MV-4-11 (cell line): ENCODE measurements around the gene CCDC167.

Experiments used
- DNase-seq: peaks from one replicate; lab custom pipeline; 2025; lab: John Stamatoyannopoulos, UW

Gene CCDC167

DNA sequence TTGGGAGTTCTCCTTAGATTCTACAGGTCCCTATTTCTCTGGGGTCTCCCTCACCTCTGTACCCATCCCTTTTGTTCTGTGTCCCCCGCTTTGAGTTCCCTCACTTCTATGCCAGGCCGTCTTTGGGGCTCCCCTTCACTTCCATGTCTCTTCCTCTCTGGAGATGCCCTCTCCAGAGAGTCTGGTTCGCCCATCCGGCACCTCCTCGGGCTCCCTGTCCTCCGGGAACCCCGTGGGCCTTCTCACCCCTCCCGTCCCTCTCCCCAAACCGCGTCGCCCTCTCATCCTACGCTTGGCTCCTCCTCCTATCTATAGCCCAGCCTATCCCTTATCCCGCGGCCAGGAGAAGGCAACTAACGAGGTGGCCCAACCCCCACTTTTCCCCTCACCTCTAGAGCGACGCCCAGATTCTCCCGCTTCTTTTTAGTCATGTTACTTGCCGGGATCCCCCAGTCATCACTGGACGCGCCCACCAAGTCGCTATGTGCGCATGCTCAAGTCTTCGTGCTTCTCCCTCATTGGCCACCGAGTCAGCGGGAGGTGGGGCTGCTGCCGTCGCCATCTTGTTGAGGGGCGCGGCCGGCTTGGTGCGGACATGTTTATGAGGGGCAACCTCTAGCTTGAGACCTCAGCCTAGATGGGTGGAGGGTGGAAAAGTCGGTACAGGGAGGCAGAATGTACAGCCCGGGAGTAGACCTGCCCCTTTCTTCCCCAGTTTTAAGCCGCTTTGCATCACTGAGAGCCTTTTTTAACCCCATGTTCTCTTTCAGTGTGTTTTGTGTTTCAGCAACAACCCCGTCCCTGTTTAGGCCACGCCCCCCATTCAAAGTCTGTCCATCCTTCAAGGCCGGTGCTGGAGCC, at the start of gene CCDC167:
TSS of gene CCDC167 (minus strand) at position 461 of the 861 bp plus-strand sequence. CDS start at position 431, 30 bp downstream.
- DNase-seq, result peak; percentile 93

DNA sequence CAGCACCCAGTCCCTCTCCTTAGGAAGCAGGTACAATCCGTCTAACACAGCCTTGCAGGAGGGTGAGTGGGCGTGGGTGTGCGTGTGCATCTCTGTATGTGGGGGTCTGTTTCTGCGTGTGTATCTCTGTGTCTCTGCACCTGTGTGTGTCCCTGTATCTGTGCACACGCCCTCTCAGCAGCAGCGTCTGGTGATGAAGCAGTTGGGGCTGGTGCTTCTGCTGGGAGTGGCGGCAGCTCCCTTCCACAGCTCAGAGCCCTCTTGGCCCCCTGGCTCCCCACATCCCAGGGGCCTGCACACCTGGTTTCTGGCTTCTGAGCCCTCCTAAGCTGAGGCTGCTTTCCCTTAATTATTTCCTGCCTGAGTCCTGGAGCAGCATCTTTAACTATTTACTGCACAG, 49.5 kb upstream of the CCDC167 start:
- no peak for DNase-seq

DNA sequence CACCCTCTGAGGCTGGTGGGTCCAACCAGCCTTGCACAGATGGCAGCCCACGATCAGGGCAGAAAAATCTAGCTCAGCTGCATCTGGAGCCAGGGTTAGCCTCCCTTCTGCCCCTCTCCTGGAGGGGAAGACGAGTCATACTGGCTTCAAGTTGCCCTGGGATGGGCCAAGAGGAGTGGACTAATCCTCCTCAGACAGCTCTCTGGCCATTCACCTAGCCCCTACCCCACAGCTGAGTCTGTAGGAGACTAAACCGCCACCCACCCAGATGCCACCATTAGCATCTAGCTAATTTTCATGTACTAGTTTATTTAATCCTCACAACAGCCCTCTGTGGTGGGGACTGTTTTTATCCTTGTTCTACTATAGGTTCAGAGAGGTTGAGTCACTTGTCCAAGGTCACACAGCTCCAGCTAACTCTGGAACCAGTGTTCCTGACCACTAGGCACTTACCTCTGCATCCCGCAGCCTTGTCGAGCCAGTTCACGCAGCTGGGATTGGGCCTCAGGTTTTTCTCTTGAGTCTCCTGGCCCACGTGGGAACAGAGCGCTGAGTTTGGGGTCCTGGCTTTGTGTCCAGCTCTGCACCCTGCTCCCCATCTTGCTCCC, 48.5 kb upstream of the CCDC167 start:
- DNase-seq, result no peak

- no peak for DNase-seq
Observed at GRCh38 chr6:37547564-37548061, 47.9 kb upstream of the CCDC167 start.

DNA sequence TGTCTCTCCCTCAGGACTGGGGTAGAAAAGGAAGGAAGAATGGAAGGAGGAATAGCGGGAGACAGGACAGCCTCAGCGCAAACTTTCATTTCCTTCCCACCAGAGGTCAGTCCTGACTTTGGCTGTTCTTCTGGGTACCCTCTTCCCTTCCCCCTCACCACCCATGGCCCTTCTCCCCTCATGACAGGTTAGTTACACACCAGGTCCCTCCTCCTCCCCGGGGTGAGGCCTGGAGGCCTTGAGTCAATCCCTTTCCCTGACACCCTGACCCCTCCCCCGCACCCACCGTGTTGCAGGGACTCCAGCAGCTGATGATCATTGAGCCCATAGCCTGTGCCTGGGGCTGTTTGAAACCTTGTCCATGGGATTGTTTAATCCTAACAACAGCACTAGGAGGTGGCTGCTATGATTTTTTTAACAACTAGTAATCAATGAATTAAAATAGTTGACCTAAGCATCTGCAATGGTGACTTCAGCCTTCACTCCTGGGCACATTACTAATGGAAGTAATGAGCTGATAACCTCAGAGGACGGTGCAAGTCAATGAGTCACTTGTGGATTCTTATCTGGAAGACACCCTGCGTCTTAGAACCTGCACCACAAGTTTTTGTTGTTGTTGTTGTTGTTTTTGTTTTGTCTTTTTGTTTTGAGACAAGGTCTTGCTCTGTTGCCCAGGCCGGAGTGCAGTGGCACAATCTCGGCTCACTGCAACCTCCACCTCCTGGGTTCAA, 46.6 kb upstream of the CCDC167 start:
- DNase-seq, result no peak

GRCh38 chr6:37544530-37544929, 44.8 kb upstream of the CCDC167 start:
- DNase-seq, result no peak

DNA sequence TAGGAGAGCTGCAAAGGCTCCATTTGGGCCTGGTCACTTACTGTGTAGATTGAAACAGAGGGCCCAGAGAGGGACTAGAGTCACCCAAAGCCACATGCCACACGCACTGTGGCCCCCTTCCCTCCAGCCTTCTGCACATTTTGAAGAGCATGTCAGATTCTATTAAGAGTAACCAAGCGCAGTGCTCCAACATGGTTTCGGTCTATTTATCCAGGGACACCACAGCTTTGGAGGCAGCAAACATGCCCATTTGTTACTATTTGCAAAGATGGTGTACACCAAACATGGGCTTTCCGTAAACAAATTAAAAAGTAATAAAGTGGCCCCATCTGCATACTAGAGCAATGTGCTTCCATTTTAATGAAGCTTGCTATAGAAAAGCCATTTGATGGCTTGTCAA, 43.7 kb upstream of the CCDC167 start:
- no peak for DNase-seq

- no peak for DNase-seq
Observed at GRCh38 chr6:37541346-37541745, 41.7 kb upstream of the CCDC167 start.

DNA sequence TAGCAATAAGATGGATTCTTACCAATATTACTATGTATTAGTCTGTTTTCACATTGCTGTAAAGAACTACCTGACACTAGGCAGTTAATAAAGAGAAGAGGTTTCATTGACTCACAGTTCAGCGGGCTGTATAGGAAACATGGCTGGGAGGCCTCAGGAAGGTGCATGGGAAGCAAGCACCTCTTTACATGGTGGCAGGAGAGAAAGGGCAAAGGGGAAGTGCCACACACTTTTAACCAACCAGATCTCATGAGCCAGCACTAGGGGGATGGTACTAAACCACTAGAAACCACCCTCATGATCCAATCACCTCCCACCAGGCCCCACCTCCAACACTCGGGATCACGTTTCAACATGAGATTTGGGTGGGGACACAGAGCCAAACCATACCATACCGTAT, 40.7 kb upstream of the CCDC167 start:
- no peak for DNase-seq

DNA sequence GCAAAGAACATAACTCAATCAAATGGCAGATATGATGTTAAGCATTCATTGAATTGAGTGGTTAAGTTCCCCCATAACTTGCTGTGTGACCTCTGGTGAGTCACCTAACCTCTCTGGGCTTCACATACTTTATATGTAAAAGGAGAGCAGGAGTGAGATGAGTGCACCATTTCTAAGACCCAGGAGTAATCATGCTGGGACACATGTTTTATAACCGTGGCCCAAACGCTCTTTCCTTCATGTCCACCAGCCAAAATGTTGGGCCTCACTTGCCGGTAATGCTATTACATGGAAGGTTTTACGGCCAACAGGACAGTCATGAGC, 40.3 kb upstream of the CCDC167 start:
- no peak for DNase-seq

DNA sequence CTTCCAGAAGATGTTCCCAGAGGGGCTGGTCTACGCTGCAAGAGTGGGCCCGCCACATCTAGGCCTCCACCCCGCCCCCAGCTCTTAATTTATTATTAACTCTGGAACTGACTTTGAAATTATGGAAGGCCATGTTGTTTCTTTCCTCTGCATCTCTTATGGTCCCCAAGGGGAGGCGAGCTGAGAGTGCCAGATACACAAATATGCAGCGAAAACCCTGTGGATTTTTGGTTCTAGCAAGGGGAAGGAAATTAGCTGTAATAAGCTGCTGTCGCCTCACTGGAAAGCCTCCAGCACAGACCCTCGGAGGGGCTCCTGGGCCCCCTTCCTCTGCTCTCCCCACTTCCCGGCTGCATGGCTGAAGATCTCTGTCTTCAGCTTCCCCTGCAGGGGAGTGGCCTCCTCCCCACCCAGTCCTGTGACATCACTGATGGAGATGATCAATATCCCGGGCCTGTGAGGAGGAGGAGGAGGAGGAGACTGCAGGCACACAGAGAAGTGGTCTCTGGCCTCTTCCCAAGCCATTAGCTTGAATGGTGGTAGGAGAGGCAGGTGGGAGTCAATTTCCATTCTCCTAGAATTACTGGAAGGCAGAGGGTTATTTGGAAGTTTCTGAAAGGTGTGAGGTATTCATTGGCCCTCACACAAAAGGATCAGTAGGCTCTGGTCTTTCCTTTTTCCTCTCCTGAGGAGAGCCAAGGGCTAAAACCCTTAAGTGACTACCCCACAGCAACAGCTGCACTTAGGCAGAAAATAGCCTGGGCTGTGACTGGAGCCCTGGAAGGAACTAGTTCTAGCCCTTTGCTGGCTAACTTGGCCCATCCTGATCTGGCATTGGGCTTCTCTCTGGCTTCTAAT, 39.7 kb upstream of the CCDC167 start:
- no peak for DNase-seq

DNA sequence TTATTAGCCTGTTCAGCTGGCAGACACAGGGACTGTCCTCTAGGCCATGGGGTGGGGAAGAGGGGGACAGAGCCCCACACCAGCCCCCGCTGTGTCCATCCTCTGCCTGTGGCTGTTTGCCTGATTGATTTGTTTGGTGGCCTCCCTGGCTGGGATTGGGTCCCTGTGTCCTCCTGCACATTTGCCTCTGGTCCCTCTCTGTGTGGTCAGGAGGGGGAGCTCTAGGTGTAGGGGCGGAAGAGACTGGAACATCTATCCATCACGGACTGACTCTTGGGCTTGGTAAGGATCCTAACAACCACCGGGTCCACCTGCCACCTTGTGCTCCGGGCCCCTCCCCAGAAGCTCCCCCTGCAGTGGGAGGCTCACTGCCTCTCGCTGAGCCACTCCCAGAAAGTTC, 38.4 kb upstream of the CCDC167 start:
- no peak for DNase-seq

DNA sequence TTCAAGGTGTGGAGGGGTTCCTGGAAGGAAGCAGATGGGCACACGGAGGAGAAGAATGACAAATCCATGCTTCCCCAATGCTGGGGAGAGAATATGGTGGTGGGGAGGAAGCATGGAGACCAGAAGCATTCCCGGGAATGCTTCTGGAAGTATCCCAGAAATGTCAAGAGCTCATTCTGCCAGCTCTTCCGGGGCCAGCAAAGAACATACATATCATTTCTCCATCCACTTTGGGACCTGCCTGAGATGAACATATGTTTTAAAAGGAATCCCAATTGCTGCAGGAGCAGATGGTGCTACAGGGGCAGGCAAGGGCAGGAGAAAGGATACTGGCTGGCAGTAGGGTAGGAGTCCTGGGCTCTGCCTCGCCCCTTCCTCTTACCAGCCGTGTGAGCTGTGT, 37.9 kb upstream of the CCDC167 start:
- DNase-seq, result no peak

GRCh38 chr6:37536491-37537190, 36.9 kb upstream of the CCDC167 start:
- DNase-seq, result no peak

DNA sequence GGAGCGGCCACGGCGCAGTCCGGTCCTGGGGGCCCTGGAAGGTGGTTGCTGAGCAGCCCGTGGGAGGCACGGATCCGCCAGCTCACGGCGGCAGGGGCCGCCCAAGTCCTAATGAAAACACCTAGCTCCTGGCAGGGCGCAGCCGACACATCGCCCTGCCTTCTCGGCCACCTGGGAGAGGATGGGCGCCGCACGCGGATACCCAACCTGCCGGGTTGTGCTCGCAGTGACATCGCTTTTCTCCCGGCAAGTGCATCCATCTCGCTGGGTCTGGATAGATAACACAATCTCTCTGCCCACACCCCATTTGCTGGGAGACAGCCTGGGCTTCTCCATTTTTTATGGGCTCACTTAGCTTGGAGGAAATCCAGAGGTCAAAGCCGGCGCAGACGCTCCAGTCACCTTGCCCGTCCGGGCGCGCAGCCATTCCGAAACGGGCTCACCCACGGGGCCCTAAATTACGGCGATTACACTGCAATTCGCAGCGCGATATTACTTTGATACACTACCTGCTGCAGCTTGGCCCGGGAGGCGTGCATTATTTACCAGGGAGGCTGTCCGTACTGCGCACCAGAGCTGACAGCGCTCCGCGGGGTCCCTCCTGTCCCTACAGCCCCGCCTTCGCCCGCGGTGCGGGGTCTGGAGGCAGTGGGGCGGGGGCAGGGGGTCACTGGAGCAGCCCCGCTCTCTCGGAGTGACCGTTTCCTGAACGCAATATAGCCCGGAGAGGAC, 36.2 kb upstream of the CCDC167 start:
- no peak for DNase-seq

GRCh38 chr6:37535428-37535758, 35.7 kb upstream of the CCDC167 start:
- DNase-seq, result no peak

- no peak for DNase-seq
Observed at GRCh38 chr6:37534893-37535292, 35.2 kb upstream of the CCDC167 start.

DNA sequence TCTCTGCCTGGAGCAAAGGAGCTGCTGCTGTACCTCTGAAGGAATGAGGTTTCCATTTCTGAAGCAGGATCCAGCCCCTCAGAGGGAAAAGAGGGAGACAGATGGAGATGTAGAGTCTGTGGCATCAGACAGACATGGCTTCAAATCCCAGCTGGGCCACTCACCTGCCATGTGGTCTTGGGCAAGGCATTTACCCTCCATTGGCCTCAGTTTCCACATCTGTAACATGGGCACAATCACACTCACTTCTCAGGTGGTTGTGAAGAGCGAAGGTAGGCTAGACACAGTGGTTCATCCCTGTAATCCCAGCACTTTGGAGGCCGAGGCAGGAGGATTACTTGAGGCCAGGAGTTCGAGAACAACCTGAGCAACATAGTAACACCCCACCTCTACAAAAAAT, 32.4 kb upstream of the CCDC167 start:
- DNase-seq, result no peak

- DNase-seq, result no peak
Observed at GRCh38 chr6:37531437-37532036, 31.8 kb upstream of the CCDC167 start.

DNA sequence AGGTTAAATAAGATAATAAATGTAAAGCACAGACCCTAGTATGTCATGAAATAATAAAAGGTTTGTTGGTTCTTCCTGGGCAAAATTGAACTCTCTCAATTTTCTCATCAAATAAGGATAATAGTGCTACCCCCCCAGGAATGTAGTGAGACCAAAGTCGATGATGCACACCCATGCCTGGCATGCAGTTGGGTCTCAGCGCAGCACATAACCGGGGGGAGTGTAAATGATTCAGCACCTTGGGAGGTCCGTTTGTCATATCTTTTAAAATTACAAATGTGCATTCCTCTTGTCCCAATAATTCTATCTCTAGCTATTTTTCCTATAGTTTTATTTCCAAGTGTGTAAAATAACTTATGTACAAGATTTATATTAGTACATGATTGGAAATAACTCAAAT, 31.3 kb upstream of the CCDC167 start:
- DNase-seq, result no peak
